Measurements from ENCODE around the gene SLC7A8. TPM values are rescaled to one million over a fixed set of nuclear protein-coding genes. Genes with fewer than 3 reads are reported as not detected.

SLC7A8 gene
- total RNA-seq, 2 experiments from 2014 or later = 0.73 to 0.80 TPM

DNA sequence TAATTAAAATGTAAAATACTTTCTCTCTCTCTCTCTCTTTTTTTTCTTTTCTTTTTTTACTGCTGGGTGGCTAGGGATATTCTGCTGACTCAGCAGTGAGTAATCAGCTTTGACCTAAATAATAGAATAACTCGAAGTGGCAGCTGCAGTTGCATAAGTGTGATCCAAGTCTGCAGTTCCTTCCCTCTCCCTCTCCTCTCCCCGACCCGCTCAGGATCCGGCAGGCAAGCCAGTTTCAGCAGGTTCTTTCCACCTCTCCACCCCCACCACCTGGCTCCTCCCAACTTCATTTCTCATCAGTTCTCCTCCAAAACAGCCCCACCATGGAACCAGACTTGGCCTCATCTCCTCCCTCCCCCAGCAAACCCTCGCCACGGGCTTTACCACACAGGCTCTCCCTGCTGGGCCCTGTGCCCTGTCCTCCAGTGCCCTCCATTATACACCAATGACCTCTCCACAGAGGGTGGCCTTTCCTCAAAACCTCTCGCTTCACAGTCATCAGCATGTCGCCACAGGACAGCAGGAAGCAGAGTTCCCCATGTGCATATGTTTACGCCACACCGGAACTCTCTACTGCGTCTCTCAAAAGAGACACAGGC lies 22.4 kb downstream of the SLC7A8 start:
- TF ChIP-seq, protein P1, sequence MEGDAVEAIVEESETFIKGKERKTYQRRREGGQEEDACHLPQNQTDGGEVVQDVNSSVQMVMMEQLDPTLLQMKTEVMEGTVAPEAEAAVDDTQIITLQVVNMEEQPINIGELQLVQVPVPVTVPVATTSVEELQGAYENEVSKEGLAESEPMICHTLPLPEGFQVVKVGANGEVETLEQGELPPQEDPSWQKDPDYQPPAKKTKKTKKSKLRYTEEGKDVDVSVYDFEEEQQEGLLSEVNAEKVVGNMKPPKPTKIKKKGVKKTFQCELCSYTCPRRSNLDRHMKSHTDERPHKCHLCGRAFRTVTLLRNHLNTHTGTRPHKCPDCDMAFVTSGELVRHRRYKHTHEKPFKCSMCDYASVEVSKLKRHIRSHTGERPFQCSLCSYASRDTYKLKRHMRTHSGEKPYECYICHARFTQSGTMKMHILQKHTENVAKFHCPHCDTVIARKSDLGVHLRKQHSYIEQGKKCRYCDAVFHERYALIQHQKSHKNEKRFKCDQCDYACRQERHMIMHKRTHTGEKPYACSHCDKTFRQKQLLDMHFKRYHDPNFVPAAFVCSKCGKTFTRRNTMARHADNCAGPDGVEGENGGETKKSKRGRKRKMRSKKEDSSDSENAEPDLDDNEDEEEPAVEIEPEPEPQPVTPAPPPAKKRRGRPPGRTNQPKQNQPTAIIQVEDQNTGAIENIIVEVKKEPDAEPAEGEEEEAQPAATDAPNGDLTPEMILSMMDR (IDR thresholded peaks at IDR 0.05) = no peak
- ATAC-seq (ENCODE audit: poor library complexity) = no peak
- CTCF ChIA-PET = no interaction called here
- Mint-ChIP-seq H3K4me1 (ENCODE audit: low read depth) (peaks cover 14% of the 10 kb centered on the region), H3K27ac (no peak overlapping the region), H3K27me3 (no peaks in the 10 kb centered on the region), H3K4me3 (no peak overlapping the region), H3K9me3 (no peaks in the 10 kb centered on the region), H3K36me3 (ENCODE audit: low read depth) (no peaks in the 10 kb centered on the region)
- H3K27ac ChIP-seq (ENCODE audit: low read depth in 1 of 2, low read length in 2 of 2) = no peak overlapping the region
- H3K36me3 ChIP-seq (ENCODE audit: insufficient read depth, low read length) = no peaks in the 10 kb centered on the region
- peak in 3 of 14 experiments; percentile 12 to 62 (median 52) for DNase-seq
- H3K4me3 ChIP-seq (ENCODE audit: low read length) = no peak overlapping the region
- POLR2A ChIA-PET = no interaction called here
- H3K4me1 ChIP-seq (ENCODE audit: insufficient read depth, low read length) = peaks cover 18% of the 10 kb centered on the region
- intact Hi-C loops (cut with DNase I, micrococcal nuclease) = no loop called here
- H3K9me3 ChIP-seq (ENCODE audit: control insufficient read depth in 1 of 2, insufficient read depth in 1 of 2, low read length in 2 of 2) = no peaks in the 10 kb centered on the region
- no peaks in the 10 kb centered on the region for H3K27me3 ChIP-seq (ENCODE audit: control insufficient read depth in 1 of 2, insufficient read depth in 2 of 2, low read length in 2 of 2)

DNA sequence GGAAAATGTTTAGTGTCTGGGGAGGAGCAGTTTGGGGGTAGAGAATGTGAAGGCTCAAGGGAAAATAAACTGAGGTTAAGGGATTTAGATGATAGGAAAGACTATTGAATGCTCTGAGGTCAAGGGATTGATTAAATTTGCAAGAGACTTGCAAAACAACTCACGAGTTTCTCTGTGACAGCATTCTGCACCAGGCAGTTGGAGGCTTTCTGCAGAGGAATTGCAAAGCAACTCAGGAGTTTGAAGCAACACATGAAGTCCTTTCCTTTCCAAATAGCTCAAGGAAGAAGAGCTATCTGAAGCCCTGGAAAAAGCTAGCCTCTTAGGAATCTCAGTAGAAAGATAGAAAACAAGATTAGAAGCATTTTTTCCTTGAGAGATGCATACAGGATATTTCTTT lies 23.9 kb downstream of the SLC7A8 start:
- Mint-ChIP-seq H3K4me1 (ENCODE audit: low read depth) (peaks cover 26% of the 10 kb centered on the region), H3K4me3 (no peak overlapping the region), H3K9me3 (no peaks in the 10 kb centered on the region), H3K27me3 (no peaks in the 10 kb centered on the region), H3K27ac (no peak overlapping the region), H3K36me3 (ENCODE audit: low read depth) (no peaks in the 10 kb centered on the region)
- no peaks in the 10 kb centered on the region for H3K9me3 ChIP-seq (ENCODE audit: control insufficient read depth in 1 of 2, insufficient read depth in 1 of 2, low read length in 2 of 2)
- TF ChIP-seq, protein P1 (IDR thresholded peaks at IDR 0.05) = no peak
- H3K36me3 ChIP-seq (ENCODE audit: insufficient read depth, low read length) = no peaks in the 10 kb centered on the region
- ChIA-PET POLR2A (no interaction called here), CTCF (no interaction called here)
- intact Hi-C loops (cut with DNase I, micrococcal nuclease) = no loop called here
- DNase-seq = no peak
- no peak overlapping the region for H3K27ac ChIP-seq (ENCODE audit: low read depth in 1 of 2, low read length in 2 of 2)
- no peaks in the 10 kb centered on the region for H3K27me3 ChIP-seq (ENCODE audit: control insufficient read depth in 1 of 2, insufficient read depth in 2 of 2, low read length in 2 of 2)
- H3K4me1 ChIP-seq (ENCODE audit: insufficient read depth, low read length) = peaks cover 27% of the 10 kb centered on the region
- H3K4me3 ChIP-seq (ENCODE audit: low read length) = no peak overlapping the region
- no peak for ATAC-seq (ENCODE audit: poor library complexity)

DNA sequence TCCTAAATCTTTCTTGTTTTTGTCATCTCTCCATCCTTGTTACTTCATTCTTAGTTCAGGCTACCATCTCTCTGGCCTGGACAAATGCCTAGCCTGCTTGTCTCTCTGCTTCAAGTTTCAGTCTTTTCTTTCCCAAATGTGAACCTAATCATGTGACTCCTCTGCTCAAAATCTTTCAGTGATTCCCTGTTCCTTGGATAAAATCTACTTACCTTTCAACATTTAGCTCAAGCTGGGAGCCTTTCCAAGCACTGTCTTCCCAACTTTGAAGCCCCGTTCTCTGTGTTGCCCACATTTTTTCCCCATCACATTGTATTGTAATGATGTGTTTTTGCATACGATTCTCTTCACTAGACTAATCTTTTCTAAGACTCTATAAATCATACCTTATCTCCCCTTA lies 24.7 kb downstream of the SLC7A8 start:
- no peak overlapping the region for H3K27ac Mint-ChIP-seq
- DNase-seq = no peak
- ATAC-seq (ENCODE audit: poor library complexity) = no peak
- Histone ChIP-seq H3K36me3 (ENCODE audit: insufficient read depth, low read length) (no peaks in the 10 kb centered on the region), H3K4me3 (ENCODE audit: low read length) (no peak overlapping the region), H3K27me3 (ENCODE audit: control insufficient read depth in 1 of 2, insufficient read depth in 2 of 2, low read length in 2 of 2) (peaks cover 0 to 3% of the 10 kb centered on the region in 2 experiments), H3K4me1 (ENCODE audit: insufficient read depth, low read length) (peaks cover 35% of the 10 kb centered on the region), H3K9me3 (ENCODE audit: control insufficient read depth in 1 of 2, insufficient read depth in 1 of 2, low read length in 2 of 2) (peaks cover 0 to 4% of the 10 kb centered on the region in 2 experiments), H3K27ac (ENCODE audit: low read depth in 1 of 2, low read length in 2 of 2) (no peak overlapping the region)
- H3K27me3 Mint-ChIP-seq = peaks cover under 1% of the 10 kb centered on the region
- ChIA-PET CTCF (no interaction called here), POLR2A (no interaction called here)
- H3K9me3 Mint-ChIP-seq = no peaks in the 10 kb centered on the region
- H3K36me3 Mint-ChIP-seq (ENCODE audit: low read depth) = no peaks in the 10 kb centered on the region
- peaks cover 32% of the 10 kb centered on the region for H3K4me1 Mint-ChIP-seq (ENCODE audit: low read depth)
- TF ChIP-seq, protein P1 (IDR thresholded peaks at IDR 0.05) = no peak
- H3K4me3 Mint-ChIP-seq = no peak overlapping the region
- intact Hi-C loops (cut with DNase I, micrococcal nuclease) = no loop called here
